ENCODE data around the gene PARD3.

Gene PARD3

GRCh38 chr10:34523017-34523767, 291.9 kb downstream of the PARD3 start:
- no peak for DNase-seq

- peak; percentile 81 for DNase-seq
Measured at GRCh38 chr10:34522546-34522945, 292.6 kb downstream of the PARD3 start.

GRCh38 chr10:34520510-34520909, 294.6 kb downstream of the PARD3 start:
- no peak for DNase-seq

GRCh38 chr10:34520084-34520483, 295.0 kb downstream of the PARD3 start:
- DNase-seq: peak; percentile 87

GRCh38 chr10:34514290-34514689, 300.8 kb downstream of the PARD3 start:
- DNase-seq: no peak

- DNase-seq: no peak
Measured at GRCh38 chr10:34513636-34514035, 301.5 kb downstream of the PARD3 start.

GRCh38 chr10:34507217-34507616, 307.9 kb downstream of the PARD3 start:
- DNase-seq: peak; percentile 95

GRCh38 chr10:34506786-34507185, 308.3 kb downstream of the PARD3 start:
- DNase-seq: peak; percentile 83

GRCh38 chr10:34505338-34505737, 309.8 kb downstream of the PARD3 start:
- DNase-seq: no peak

GRCh38 chr10:34504534-34504933, 310.6 kb downstream of the PARD3 start:
- DNase-seq: peak; percentile 65

GRCh38 chr10:34503704-34504103, 311.4 kb downstream of the PARD3 start:
- DNase-seq: no peak

- DNase-seq: no peak
Measured at GRCh38 chr10:34499612-34500279, 315.4 kb downstream of the PARD3 start.

GRCh38 chr10:34498821-34499220, 316.3 kb downstream of the PARD3 start:
- DNase-seq: no peak

- no peak for DNase-seq
Measured at GRCh38 chr10:34495938-34496337, 319.2 kb downstream of the PARD3 start.

GRCh38 chr10:34494012-34494411, 321.1 kb downstream of the PARD3 start:
- DNase-seq: no peak

GRCh38 chr10:34492081-34492480, 323.0 kb downstream of the PARD3 start:
- DNase-seq: peak; percentile 88

GRCh38 chr10:34491678-34492077, 323.4 kb downstream of the PARD3 start:
- DNase-seq: peak; percentile 69

GRCh38 chr10:34489973-34490745, 324.9 kb downstream of the PARD3 start:
- DNase-seq: peak; percentile 60

GRCh38 chr10:34489411-34489810, 325.7 kb downstream of the PARD3 start:
- no peak for DNase-seq

- DNase-seq: no peak
Measured at GRCh38 chr10:34488476-34489130, 326.5 kb downstream of the PARD3 start.

GRCh38 chr10:34486008-34486407, 329.1 kb downstream of the PARD3 start:
- DNase-seq: no peak

GRCh38 chr10:34484164-34484563, 330.9 kb downstream of the PARD3 start:
- DNase-seq: no peak

- DNase-seq: no peak
Measured at GRCh38 chr10:34480345-34480744, 334.8 kb downstream of the PARD3 start.
